Glomerular endothelial cell (primary cell): ENCODE data around the gene MTCH1. TPM values are rescaled to one million over a fixed set of nuclear protein-coding genes. Genes with fewer than 3 reads are reported as not detected.

Experiments
- DNase-seq: peaks from one replicate; pipeline ENCODE4 v3.0.0-alpha.2; 2011; ENCODE audit warnings: low read depth, low spot score; ENCODE audit errors: extremely low read depth
- total RNA-seq: library from RNA; depleted of rRNA; stranded (reverse); fragments of >200 nt; gene quantifications from 2 replicates; pipeline ENCODE4 v1.2.3, GENCODE V29; 2015

Gene MTCH1
- total RNA-seq, 1 donor from 2014 or later = 263 TPM

- no peak for DNase-seq
These were observed 14.8 kb downstream of the MTCH1 start for GRCh38 chr6:36970892-36971842.

DNA sequence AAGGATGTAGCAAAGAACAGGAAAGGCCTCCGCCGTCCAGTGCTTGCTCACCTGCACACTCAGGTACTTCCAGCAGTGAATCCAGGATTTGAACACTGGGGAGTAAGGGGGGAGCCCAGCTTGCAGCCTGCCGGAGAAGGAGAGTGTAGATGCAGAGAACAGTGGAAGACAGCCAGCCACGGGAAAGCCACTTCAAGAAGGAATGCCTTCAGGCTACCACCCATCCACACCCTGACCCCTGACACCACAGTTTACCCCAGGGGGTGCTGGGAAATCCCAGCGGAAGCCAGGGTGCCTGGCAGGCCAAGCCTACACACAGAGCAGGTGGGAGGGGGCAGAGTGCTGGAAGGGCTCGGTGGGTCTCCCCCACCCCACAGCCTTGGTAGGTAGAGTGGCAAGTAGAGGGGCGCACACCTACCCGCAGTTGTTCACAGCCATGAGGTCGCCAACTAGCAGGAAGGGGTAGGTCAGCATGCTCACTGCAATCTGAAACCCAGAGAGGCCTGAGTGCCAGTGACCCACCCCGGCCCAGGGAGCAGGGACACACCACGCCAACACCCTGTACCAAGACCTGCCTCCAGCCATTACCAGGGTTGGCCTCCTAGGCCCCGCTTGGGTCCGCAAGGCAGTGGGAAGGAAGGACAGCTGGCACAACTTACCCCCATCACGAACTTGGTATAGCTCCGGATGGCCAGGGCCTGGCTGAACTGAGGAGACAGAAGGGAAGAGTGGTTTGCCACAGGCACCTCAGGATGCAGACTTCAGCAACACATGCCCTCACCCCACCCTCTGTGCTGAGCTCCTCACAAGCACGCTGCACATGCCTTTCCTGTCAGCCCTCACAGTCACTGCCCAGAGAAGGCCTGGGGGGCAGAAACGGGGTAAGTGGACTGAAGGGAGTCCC lies 15.8 kb downstream of the MTCH1 start:
- DNase-seq = no peak

GRCh38 chr6:36969240-36969691 lies 16.7 kb downstream of the MTCH1 start:
- DNase-seq = no peak

- no peak for DNase-seq
These were observed 17.6 kb downstream of the MTCH1 start for GRCh38 chr6:36968266-36968977.

DNA sequence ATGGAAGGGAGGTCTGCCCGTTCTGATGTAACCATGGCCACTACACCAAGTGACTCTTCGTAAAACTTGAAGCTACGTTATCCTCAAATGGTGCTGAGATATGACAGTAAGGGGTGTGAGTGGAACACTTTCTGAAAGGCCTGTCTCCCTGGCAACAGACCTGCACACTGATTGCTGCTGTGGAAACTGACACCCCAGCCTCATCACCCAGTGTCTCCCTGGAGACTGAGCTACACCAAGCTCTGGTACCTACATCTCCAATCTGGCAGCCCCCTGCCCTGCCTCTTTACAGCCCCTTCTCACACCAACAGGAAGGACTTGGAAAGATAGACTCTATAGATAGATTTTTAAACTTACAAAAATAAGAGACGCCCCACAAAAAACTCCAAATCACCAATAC lies 18.2 kb downstream of the MTCH1 start:
- no peak for DNase-seq

DNA sequence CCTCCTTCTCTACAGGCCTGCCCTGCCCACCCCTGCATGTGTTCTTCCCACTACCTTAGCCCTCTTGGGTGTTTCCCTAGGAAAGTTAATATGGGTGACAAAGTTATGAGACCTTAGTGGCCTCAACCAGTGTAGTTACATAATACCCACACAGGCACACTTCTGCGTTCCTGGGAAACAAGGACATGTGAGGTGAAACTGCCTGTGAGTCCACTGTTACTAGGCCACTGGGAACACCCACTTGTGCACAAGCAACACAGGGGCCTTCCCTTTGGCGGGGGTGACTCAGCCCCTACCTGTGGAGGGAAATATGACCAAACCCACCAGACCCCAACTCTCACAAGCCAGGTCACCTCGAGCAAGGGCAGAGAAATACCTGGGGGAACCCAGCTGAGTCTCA lies 18.7 kb downstream of the MTCH1 start:
- no peak for DNase-seq

GRCh38 chr6:36964908-36965307 lies 21.1 kb downstream of the MTCH1 start:
- DNase-seq = no peak

DNA sequence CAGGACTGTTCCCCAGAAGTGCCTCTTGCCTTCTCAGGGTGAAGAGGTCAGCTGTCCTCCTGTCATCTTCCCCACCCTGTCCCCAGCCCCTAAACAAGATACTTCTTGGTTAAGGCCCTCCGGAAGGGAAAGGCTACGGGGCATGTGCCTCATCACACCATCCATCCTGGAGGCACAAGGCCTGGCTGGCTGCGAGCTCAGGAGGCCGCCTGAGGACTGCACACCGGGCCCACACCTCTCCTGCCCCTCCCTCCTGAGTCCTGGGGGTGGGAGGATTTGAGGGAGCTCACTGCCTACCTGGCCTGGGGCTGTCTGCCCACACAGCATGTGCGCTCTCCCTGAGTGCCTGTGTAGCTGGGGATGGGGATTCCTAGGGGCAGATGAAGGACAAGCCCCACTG lies 21.6 kb downstream of the MTCH1 start:
- DNase-seq = no peak

- DNase-seq = no peak
These were observed 22.3 kb downstream of the MTCH1 start for GRCh38 chr6:36963451-36964290.

DNA sequence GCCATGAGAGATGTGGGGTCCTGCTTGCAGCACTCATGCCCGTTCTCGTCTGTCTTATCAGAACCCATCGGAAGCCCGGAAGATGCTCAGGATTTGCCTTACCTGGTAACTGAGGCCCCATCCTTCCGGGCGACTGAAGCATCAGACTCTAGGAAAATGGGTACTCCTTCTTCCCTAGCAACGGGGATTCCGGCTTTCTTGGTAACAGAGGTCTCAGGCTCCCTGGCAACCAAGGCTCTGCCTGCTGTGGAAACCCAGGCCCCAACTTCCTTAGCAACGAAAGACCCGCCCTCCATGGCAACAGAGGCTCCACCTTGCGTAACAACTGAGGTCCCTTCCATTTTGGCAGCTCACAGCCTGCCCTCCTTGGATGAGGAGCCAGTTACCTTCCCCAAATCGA lies 23.1 kb downstream of the MTCH1 start:
- DNase-seq = no peak

GRCh38 chr6:36961441-36962435 lies 24.3 kb downstream of the MTCH1 start:
- no peak for DNase-seq

GRCh38 chr6:36959555-36960250 lies 26.3 kb downstream of the MTCH1 start:
- no peak for DNase-seq

DNA sequence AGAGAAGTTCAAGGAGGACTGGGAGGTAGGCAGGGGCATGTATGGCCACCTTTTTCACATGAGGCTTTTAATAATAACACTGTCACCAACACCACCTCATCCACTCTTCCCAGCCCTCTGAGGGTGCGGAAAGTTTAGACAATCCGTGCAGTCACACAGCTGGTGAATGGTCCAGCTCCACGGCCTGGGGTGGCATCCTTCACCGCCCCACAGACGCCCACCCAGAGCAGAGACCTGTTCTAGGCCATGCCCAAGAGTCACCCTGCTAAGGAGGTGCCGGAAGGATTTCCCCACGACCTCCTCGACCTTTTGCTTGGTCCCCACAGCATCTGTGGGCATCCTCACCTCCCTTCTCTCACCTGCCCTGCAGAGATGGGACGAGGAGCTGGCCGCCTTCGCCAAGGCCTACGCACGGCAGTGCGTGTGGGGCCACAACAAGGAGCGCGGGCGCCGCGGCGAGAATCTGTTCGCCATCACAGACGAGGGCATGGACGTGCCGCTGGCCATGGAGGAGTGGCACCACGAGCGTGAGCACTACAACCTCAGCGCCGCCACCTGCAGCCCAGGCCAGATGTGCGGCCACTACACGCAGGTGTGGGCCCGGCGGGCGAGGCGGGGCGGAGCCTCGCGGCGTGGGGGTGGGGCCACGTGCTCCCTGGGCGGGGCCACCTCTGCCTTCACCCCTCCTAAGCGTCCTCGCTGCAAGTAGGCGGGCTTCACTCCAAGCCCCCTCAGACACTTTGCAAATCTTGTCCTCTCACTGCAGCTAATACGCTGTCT lies 27.0 kb downstream of the MTCH1 start:
- DNase-seq = no peak

DNA sequence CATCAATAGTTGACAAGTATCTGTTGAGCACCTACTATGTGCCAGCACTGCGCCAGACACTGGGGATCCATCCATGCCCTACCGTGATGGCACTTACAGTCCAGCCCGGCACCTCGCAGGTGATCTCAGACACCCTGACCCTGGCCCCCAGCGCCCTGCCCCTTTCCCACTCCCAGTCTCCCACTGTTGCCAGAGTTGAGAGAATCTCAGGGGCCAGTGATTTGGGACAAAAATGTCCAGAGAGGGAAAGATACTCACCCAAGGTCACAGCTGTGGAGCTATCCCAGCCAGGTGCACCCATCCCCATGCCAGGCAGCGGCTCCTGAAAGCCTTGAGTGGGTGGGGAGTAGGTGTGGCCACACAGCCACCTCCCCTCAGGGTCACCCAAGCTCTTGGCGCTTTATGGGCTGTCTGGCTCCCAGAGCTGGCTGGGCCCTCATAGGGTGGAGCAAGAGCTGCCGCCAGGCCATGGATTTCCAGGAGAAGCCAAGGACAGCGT lies 28.2 kb downstream of the MTCH1 start:
- DNase-seq = no peak

GRCh38 chr6:36956446-36956820 lies 29.6 kb downstream of the MTCH1 start:
- no peak for DNase-seq

- no peak for DNase-seq
These were observed 30.1 kb downstream of the MTCH1 start for GRCh38 chr6:36955671-36956445.
